NCI-H345 treated with DMSO at 0.1 percent for 48 hours (cell line): Measurements from ENCODE around the gene MYO1G.
"Not testable (repeated sequence)": the region's sequence is repeated elsewhere in the genome, so short reads cannot be mapped to it uniquely, and the experiment has no call there.

Source experiments
- DNase-seq: peaks from one replicate; lab custom pipeline; 2025; ENCODE audit not compliant: unreplicated experiment; lab: John Stamatoyannopoulos, UW

The MYO1G gene

DNA sequence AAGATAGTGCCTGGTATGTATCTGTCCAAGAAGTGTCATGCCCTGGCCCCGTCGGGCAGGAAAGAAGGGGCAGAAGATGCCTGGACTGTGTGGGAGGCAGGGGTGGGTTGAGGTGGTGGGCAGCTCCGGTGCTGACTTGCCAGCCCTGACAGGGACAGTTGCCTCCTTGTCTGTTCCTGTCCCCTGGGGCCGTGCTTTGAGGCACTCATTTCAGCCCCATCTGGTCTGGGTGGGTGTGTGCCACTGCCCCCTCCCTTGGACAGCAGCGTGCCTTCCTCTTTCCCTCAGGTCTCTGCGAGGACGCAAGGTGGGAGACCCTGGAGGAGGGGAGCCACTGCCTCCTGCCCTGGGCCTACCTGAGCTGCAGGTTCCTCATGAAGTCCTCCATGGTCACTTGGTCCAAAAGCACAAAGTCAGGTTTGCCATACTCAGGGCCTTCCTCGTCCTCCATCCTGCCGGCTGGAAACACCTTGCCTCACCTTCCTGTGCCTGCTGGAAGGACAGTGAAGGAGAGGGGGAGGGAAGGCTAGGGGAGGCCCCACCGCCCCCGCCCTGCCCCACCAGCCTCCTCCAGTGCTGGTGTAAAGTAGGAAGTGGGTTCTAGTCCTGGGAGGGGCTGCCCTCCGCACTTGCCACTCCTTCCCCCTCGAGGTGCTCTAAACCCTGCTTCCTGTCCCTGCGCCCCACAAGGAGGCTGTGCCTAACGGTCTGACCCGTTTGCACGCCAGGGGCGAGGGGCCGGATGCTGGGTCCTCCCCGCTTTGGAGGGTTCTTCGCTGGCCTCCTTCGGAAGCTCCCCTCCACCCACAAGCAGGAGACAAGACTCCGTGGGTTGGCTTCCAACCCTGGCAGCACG lies at the start of gene MYO1G:
Gene MYO1G (minus strand): TSS at position 505 of the 856 bp plus-strand sequence. CDS start 54 bp downstream, at position 451.
- DNase-seq, result no peak

DNA sequence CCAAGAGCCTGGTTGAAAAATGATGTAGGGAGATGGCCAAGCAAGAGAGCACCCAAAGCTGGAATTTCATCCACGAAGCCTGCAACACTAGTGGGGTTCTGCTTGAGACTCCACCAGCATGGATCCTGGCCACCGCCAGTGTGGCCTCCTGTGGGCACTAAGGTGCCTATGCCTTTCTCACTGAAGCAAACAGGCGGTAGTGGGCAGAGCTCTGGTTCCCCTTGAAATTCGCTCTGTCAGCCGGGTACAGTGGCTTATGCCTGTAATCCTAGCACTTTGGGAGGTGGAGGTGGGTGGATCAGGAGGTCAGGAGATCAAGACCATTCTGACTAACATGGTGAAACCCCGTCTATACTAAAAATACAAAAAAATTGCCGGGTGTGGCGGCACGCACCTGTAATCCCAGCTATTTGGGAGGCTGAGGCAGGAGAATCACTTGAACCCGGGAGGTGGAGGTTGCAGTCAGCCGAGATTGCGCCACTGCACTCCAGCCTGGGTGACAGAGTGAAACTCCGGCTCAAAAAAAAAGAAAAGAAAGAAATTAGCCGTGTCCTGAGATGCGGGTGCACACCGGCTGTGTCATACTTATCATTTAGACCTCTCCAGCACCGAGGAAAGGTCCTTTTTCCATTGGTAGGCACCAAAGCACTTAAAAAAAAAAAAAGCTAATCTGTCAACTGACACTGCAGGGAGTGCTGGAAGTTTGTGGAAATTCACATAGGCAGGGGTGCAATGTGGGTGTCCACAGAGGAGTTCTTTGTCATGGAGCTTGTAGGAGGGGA lies 49.5 kb upstream of the MYO1G start:
- DNase-seq, result no peak

DNA sequence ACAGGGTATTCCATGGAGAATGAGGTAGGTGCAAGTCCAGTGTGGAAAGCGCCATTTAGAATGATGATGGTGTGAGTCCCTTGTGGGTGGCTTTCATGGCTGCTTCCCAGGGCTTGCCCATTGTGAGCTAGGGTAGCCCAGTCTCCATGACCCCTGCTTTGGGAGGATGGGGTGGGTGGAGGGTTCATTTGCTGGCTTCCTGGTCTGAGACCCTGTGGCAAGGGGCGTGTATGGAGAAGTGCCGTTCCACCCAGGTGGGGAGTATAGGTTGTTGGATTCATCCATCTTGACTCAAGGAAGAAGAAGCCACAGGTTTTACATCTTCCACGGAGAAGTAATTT lies 48.9 kb upstream of the MYO1G start:
- no peak for DNase-seq

DNA sequence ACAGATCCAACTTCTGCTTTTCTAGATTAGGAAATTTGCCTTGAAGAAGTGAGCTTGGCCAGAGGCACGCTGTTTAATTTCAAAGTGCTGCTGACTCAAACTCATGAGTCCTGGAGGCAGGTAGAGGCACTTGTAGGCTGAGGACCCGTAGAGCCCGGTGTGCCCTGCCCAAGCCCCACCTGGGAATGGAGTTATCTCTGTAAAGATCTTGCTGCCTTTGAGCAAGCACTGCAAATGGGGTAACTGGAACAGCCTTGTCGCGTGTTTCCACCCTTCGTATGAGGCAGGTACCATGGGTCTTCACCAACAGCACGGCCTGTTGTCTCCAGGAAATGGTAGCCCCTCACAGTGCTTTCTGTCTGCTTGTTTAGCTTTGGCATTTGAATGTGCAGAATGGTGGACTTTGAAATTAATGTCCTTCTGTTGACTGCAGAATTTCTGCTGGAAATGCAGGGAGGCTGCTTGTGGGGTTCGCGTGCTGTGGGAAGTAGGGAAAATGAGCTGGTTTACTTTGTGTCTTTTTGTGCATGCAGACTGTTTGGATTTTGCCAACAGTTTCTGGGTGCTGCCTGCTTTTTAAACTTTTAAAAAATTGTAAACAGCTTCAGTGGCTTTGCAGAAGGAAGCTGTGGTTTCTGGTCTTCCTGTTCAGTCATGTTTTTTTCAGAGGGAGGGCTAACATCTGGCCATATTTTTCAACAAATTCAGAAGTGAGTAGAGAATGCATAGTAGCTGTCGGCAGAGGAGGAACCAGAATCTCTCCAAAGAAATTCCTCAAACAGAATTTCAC lies 48.4 kb upstream of the MYO1G start:
- DNase-seq, result no peak

DNA sequence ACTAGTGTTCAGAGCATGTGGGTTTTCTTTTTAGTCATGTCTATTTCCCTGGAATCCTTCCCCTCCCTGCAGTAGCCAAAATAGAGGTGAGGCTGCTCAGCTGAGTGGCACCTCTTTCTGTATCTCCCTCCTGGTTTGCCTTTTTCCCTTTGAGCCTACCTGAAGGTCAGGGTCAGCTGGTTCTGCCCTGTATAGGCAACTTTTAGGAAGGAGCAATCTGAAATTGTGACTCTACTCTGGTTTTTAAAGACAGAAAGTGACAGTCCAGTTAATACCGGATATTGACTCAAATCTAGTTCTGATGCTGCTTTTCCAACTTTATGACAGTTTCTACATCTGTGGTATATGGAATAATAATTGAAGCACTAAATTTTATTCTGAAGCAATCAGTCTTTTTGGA lies 47.2 kb upstream of the MYO1G start:
- DNase-seq, result no peak

DNA sequence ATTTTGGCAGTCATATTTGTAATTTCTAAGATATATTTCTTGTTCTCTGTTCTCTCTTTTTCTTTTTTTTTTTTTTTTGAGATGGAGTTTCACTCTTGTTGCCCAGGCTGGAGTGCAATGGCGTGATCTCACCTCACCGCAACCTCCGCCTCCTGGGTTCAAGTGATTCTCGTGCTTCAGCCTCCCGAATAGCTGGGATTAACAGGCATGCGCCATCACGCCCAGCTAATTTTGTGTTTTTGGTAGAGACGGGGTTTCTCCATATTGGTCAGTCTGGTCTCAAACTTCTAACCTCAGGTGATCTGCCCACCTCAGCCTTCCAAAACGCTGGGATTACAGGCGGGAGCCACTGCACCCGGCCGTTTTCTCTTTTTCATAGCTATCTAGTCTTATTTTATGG lies 46.7 kb upstream of the MYO1G start:
- DNase-seq, result not testable (repeated sequence)

DNA sequence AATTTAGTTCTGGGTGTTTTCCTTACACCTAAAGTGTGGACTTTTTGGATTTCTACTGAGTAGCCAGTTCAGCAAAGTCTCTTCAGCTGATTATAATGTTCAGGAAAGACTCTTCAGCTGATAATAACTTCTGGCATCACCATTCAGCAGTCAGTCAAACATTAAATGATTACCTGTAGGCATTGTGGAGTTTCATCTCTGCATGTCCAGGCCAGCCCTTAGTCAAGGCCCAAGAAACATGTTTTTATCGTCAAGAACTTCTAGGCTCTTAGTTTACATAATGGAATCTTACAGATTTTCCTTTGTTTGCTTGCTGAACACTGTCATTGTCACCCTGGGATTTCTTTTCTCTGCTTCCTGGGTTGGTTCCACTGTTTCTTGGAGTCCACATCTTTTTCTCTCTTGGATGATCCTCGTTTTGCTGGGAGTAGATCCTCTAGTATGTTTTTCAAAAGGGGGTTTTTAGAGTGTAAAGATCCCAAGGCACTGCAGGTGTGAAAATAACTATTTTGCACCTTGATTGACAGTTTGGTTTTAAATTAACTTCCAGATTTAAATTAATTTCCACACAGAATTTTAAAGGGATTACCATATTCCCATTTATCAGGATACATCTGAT lies 45.4 kb upstream of the MYO1G start:
- DNase-seq, result no peak

DNA sequence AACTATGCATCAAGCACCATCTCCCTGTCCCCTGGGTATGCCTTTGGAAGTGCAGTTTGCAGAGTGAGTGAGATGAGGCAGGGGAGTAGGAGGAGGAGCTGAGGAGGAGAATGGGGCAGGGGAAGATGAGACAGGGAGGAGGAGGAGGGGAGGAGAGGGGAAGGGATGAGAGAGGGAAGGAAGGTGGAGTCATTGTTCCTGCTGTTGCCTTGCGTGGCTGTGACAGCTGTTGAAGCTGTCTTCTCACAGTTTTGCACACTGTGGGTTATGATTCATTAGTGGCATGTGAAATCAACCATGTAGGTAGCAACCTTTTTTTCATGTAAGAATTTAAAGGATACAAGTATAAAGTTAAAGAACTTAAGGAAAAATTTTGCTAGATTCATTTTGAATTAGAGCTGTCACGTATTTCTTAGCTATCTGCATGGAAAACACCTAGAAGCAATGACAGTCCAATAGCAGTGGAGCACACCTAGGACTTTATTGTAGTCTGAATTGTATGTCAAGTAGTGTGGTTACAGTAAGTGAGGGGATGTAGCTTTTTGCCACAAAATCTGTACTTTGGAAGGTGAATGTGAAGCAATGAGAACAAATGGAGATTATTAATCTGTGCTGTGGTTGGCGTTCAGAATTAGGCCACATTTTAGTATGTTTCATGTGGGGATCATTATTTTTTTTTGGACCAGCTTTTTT lies 42.9 kb upstream of the MYO1G start:
- DNase-seq, result no peak

DNA sequence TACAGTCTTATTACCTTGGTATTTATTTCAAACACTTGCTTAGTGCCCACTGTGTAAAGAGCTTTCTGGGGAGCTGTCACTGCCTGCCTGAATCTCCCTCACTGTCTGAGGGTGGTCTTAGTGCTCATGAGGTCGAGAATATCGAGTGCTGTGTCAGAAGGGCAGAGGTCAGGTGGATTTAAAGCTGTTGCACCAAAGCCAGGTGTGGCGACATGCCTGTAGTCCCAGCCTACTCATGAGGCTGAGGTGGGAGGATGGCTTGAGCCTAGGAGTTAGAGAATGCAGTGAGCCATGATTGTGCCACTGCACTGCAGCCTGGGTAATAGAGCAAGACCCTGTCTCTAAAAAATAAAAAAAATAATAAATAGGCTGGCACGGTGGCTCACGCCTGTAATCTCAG lies 42.1 kb upstream of the MYO1G start:
- no peak for DNase-seq

DNA sequence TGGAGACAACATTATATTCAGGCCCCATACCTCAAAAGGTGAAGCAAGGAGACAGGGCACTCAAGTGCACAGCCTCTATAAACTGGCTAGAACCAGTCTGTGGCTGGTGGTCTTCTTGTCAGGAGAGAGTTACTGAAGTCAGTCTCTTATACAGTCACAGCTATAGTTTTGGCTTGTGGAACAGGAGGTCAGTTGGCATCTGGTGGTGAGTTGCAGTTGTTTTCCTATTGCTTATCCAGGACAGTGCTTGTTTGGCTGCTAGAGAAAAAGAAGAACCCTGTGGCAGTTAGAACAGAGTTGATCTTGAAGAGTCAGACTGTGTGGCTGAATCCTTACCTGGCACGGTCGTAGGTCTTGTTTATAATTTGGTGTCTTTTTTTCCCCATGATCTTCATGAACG lies 38.4 kb upstream of the MYO1G start:
- DNase-seq, result no peak

DNA sequence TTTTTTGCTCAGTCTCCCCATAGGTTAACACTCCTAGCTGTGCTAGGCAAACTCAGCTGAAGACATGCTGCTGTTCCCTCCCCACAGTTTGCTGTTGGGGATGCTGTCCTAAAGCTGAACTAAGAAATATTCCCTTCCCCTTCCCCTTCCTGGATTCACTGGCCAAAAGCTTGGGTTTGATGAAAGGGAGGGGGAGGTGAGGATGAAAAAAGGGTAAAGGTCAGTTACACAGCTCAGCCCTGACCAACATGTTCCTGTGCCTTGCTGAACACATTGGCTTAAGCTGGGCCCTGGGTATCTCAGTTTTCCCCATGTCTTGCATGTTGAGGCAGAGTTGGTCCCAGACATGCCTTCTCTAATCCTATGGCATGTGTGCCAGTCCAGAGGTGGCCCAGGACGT lies 36.5 kb upstream of the MYO1G start:
- DNase-seq, result no peak

DNA sequence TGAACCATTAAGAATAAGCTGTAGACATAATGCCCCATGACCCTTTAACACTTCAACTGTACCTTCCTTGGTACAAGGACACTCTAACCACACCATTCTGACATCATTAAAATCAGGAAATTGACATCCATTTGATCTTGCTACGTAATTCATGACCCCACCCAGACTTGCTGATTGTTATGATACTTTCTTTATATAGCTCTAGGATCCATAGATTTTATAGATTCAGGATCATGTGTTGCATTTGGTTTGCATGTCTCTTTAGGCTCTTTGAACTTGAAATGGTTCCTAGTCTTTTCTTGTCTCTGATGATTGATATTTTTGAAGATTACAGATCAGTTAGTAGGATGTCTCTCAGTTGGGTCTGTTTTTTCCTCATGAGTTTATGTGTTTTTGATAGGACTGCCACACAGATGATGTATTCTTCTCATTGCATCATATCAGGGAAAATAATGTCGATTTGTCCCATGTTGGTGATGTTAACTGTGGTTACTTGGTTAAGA lies 34.7 kb upstream of the MYO1G start:
- DNase-seq, result no peak

DNA sequence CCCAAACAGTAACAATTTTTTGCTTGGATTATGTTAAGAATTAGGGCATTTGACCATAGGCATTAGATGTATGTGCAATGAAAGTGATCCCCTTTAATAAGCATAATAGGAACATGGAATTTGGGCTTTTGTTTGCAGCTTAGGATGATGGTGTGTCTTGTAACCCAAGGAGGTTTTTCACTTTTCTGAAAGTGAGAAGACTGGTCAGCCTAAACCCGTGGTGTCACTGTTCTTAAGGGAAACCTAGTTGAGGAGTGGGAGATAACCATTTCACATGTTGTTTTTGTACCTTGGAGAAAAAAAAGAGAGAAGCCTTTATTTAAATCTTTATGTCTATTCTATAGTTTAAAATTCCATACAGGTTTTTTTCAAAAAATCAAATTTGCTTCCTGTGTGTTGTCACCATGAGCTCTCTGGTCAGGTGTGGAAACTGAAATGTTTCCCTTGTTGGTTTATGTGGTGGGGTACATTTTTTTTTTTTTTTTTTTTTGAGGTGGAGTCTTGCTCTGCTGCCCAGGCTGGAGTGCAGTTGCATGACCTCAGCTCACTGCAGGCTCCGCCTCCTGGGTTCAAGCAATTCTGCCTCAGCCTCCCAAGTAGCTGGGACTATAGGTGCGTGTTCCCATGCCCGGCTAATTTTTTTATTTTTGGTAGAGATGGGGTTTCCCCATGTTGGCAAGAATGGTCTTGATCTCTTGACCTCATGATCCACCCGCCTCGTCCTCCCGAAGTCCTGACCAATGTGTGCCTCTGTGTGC lies 28.9 kb upstream of the MYO1G start:
- DNase-seq, result no peak

DNA sequence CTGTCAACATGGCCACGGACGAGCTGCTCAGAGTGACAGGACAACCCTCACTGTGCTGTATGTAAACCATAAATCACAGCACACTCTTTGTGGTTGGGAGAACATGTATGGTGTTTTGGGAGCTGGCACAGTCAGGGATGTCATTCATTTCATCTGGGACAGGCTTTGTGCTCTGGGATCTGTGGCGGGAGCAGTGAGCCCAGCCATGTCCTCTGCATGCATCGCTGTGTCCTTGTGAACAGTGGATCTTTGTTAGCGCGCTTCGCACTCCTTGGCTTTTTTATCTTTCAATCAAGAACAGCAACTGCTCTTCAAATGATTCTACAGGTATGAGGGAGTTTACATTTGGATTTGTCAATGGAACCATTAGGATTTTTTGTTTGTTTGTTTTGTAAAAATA lies 28.3 kb upstream of the MYO1G start:
- DNase-seq, result no peak

DNA sequence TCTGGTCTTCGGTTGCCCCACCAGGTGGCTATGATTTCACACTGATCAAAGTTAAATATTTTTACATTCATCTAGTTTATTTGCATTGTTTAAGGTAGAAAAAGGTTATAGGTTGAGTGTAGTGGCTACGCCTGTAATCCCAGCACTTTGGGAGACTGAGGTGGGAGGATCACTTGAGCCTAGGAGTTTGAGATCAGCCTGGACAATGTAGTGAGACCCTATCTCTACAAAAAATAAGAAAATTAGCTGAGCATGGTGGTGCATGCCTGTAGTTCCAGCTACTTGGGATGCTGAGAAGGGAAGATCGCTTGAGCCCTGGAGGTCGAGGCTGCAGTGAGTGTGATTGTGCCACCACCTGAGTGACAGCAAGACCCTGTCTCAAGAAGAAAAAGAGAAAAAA lies 25.0 kb upstream of the MYO1G start:
- DNase-seq, result no peak

DNA sequence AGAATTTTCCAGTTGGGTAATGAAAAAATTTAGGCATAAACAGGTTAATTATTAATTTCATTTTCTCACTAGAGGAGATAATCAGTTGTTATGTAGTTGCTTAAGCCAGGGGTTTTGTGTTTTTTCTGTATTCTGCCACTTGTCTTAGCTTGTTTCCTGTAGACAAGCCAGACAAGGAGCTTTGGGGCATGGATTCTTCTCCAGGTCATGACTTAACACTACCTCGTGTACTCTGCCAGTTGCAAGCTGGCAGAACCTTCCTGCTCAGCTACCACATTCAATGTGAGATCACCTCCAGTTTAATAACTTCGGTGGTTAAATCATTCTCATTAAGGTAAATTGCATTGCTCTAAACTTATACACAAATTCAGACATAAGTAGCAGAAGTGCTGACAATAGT lies 23.0 kb upstream of the MYO1G start:
- DNase-seq, result no peak

DNA sequence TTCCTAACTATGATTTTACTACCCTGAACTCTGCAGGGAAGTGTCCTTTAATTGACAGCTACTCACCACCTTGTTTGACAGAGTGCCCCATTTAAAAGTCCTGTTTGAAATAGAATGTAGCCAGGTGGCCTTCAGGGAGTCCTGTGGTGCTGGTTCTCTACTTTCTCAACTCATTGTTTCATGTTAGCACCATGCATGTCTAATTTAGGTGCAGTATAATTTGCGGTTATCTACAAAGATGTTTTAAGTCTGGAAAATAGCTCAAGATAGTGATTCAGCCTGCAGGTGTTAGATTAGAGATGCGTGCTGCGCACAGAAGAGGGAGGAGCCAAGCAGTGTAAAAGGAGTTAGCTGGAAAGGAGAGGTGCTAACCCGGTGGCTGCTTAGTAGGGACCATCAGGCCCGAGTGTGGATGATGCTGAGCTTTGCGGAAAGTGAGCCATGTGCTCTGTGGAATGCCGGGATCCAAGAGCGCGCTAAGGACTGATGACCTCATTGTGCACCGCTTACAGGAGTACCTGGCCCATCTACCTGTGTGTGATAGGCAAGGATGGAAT lies 22.4 kb upstream of the MYO1G start:
- DNase-seq, result no peak

DNA sequence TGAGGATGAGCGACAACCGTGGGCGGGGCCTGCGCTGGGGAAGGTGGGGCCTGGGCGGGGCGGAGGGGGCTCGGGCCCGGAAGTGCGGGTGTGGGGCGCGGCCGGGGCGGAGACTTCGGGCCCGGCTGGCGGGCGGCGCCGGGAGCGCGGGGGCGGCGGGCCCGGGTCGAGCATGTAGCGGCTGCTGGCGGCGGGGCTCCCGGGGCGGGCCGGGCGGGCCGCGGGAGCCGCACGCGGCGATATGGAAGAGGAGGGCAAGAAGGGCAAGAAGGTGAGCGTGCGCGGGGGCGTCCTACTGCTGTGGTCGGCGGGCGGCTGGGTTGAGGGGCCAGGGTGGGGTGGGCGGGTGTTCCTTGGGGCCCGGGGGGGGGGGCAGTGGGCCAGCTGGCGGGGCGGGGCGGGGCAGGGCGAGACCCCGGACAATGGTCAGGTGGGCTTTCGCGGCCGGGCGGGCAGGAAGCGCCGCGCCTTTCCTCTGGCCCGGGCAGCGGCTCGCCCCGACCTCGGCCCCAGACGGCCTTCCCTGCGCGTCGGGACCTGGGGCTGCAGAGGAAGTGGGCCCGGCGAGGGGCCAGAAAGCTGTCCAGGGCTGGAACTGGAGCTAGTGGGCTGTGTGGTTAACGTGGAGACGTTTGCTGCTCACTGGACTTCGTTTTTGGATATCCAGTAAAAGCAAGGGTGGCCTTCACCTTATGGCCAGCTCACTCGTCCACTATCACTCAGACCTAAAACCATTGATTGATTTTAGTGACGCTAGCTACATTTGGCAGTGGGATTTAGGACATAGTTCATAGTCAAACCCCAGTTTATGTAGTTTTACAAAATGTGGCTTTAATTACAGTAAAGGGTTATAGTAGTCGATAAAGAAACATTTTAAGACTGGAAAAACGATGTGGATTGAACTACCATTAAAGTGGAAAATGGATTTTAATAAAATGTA lies 21.5 kb upstream of the MYO1G start, which contains the start of gene CCM2:
Gene CCM2 (plus strand): TSS at position 109 of the 940 bp plus-strand sequence. CDS start 133 bp downstream, at position 242.
- DNase-seq, result no peak
